H1 (cell line): Measurements from ENCODE around the gene SRP9. TPM values are rescaled to one million over a fixed set of nuclear protein-coding genes. Genes with fewer than 3 reads are reported as not detected.
A peak's percentile ranks its signal among the peaks of the same experiment; 100 is the strongest.

Experiments
- CTCF ChIA-PET: fragments of 300-600 bp; sonication (Branson Sonifier 250); formaldehyde crosslinking; loops from one replicate; lab custom pipeline; 2021; ENCODE audit not compliant: partially characterized antibody; lab: Charles Lee
- POLR2A ChIA-PET: fragments of 300-600 bp; sonication (Branson Sonifier 250); formaldehyde crosslinking; loops from one replicate; lab custom pipeline; 2021; ENCODE audit warnings: inconsistent platforms; ENCODE audit not compliant: partially characterized antibody; lab: Charles Lee
- DNase-seq, 2 experiments: peaks; one replicate each; pipeline versions ENCODE4 v3.0.0 to v3.0.0-alpha.2; 2010 to 2022; ENCODE audit warnings: low spot score in 2 of 2, low read depth in 1 of 2, mixed read lengths in 1 of 2
- FAIRE-seq: peaks from 2 replicates; lab custom pipeline; 2011; peaks lifted over from hg19 to GRCh38; lab: Jason Lieb, UNC
- H2AFZ ChIP-seq: 2 replicates; pipeline ENCODE4 v1.8.1; 2012; ENCODE audit warnings: low read length, inconsistent platforms
- H2AK5ac ChIP-seq: 2 replicates; pipeline ENCODE4 v1.6.1; 2013; ENCODE audit warnings: low read depth, low read length
- H2BK120ac ChIP-seq: replicated peaks from 2 replicates; pipeline ENCODE3; 2013; ENCODE audit warnings: low read depth, low read length, inconsistent platforms
- H2BK12ac ChIP-seq: 2 replicates; pipeline ENCODE4 v1.6.1; 2013; ENCODE audit warnings: low read depth, low read length
- H2BK15ac ChIP-seq: 2 replicates; pipeline ENCODE4 v1.6.1; 2013; ENCODE audit warnings: low read length
- H2BK20ac ChIP-seq: 2 replicates; pipeline ENCODE4 v1.6.1; 2013; ENCODE audit warnings: low read length
- H2BK5ac ChIP-seq: 2 replicates; pipeline ENCODE4 v1.6.1; 2013; ENCODE audit warnings: low read depth, low read length
- H3K14ac ChIP-seq: 2 replicates; pipeline ENCODE4 v1.6.1; 2013; ENCODE audit warnings: inconsistent platforms; ENCODE audit not compliant: insufficient read length
- H3K18ac ChIP-seq: 2 replicates; pipeline ENCODE4 v1.6.1; 2013; ENCODE audit warnings: low read length; ENCODE audit errors: extremely low read depth
- H3K23ac ChIP-seq: 2 replicates; pipeline ENCODE4 v1.6.1; 2013; ENCODE audit warnings: inconsistent platforms; ENCODE audit not compliant: insufficient read length
- H3K23me2 ChIP-seq: 2 replicates; pipeline ENCODE4 v1.6.1; 2013; ENCODE audit warnings: low read depth, low read length
- H3K27ac ChIP-seq: 2 replicates; pipeline ENCODE4 v1.6.1; 2011; ENCODE audit warnings: low read depth, low read length, inconsistent platforms
- H3K27me3 ChIP-seq, 4 experiments: replicated peaks in 1 of 4; 1 replicate in 1 of 4; 2 replicates in 3 of 4; pipeline versions ENCODE4 v1.6.1 to v1.8.1; 2011 to 2013; ENCODE audit warnings: low read length in 3 of 4, mild to moderate bottlenecking in 3 of 4, inconsistent platforms in 2 of 4, mixed read lengths in 2 of 4, moderate library complexity in 1 of 4; ENCODE audit not compliant: control insufficient read depth in 3 of 4, insufficient read depth in 3 of 4; ENCODE audit errors: extremely low read depth in 1 of 4
- H3K36me3 ChIP-seq, 4 experiments: 2 replicates each; pipeline versions ENCODE4 v1.6.1 to v1.8.1; 2011 to 2013; ENCODE audit warnings: mild to moderate bottlenecking in 4 of 4, low read length in 3 of 4, moderate library complexity in 2 of 4, control low read depth in 1 of 4, inconsistent platforms in 1 of 4; ENCODE audit not compliant: insufficient read depth in 4 of 4, control insufficient read depth in 2 of 4
- H3K4ac ChIP-seq: replicated peaks from 2 replicates; pipeline ENCODE3; 2013; ENCODE audit warnings: low read length, low read depth, mixed read lengths, inconsistent platforms; ENCODE audit not compliant: insufficient read length
- H3K4me1 ChIP-seq, 4 experiments: replicated peaks in 1 of 4; 1 replicate in 1 of 4; 2 replicates in 3 of 4; pipeline versions ENCODE4 v1.6.1 to v1.8.1; 2011 to 2013; ENCODE audit warnings: low read length in 3 of 4, inconsistent platforms in 2 of 4, mixed read lengths in 1 of 4; ENCODE audit not compliant: insufficient read depth in 4 of 4, control insufficient read depth in 3 of 4
- H3K4me2 ChIP-seq, 2 experiments: 2 replicates each; pipeline versions ENCODE4 v1.6.1 to v1.8.1; 2011 to 2013; ENCODE audit warnings: low read depth in 2 of 2, low read length in 2 of 2, control low read depth in 1 of 2, inconsistent platforms in 1 of 2, mild to moderate bottlenecking in 1 of 2; ENCODE audit not compliant: insufficient read depth in 1 of 2
- H3K4me3 ChIP-seq, 4 experiments: fragments of 200-600, 300-600 bp in 1 of 4; sonication (generic), shearing (Covaris generic), sonication (Bioruptor Twin) in 1 of 4; 2 replicates each; pipeline versions ENCODE4 v1.5.1 to v1.8.1; 2011 to 2016; ENCODE audit warnings: low read length in 4 of 4, low read depth in 3 of 4, control low read depth in 2 of 4, inconsistent platforms in 2 of 4, mild to moderate bottlenecking in 2 of 4, mixed read lengths in 1 of 4, moderate library complexity in 1 of 4; ENCODE audit not compliant: insufficient read depth in 2 of 4; ENCODE audit errors: extremely low read depth in 1 of 4
- H3K56ac ChIP-seq: replicated peaks from 2 replicates; pipeline ENCODE3; 2013; ENCODE audit warnings: low read depth, mild to moderate bottlenecking, mixed read lengths, low read length, inconsistent platforms; ENCODE audit not compliant: insufficient read length
- H3K79me1 ChIP-seq: 2 replicates; pipeline ENCODE4 v1.6.1; 2013; ENCODE audit warnings: low read depth, low read length, control low read depth
- H3K79me2 ChIP-seq, 2 experiments: 2 replicates each; pipeline versions ENCODE4 v1.6.1 to v1.8.1; 2012 to 2013; ENCODE audit warnings: low read length in 2 of 2, mild to moderate bottlenecking in 2 of 2, inconsistent platforms in 1 of 2; ENCODE audit not compliant: insufficient read depth in 2 of 2, control insufficient read depth in 1 of 2
- H3K9ac ChIP-seq, 4 experiments: replicated peaks in 1 of 4; 1 replicate in 1 of 4; 2 replicates in 3 of 4; pipeline versions ENCODE4 v1.6.1 to v1.8.1; 2011 to 2013; ENCODE audit warnings: low read depth in 3 of 4, low read length in 3 of 4, control low read depth in 2 of 4, mild to moderate bottlenecking in 2 of 4, moderate library complexity in 2 of 4, inconsistent platforms in 1 of 4; ENCODE audit errors: extremely low read depth in 1 of 4
- H3K9me3 ChIP-seq, 2 experiments: 2 replicates each; pipeline versions ENCODE4 v1.6.1 to v1.8.1; 2012 to 2013; ENCODE audit warnings: mild to moderate bottlenecking in 2 of 2, moderate library complexity in 2 of 2, control low read depth in 1 of 2, inconsistent platforms in 1 of 2, low read depth in 1 of 2, low read length in 1 of 2, mixed read lengths in 1 of 2; ENCODE audit not compliant: insufficient read depth in 2 of 2
- H4K20me1 ChIP-seq, 2 experiments: replicated peaks in 1 of 2; 2 replicates each; pipeline versions ENCODE3 to v1.8.1; 2011 to 2013; ENCODE audit warnings: inconsistent platforms in 2 of 2, low read length in 2 of 2, mild to moderate bottlenecking in 1 of 2; ENCODE audit not compliant: insufficient read depth in 2 of 2, control insufficient read depth in 1 of 2
- H4K5ac ChIP-seq: 2 replicates; pipeline ENCODE4 v1.6.1; 2013; ENCODE audit warnings: low read length, low read depth, mixed read lengths, inconsistent platforms; ENCODE audit not compliant: insufficient read length
- H4K8ac ChIP-seq: 2 replicates; pipeline ENCODE4 v1.8.0; 2013; ENCODE audit warnings: mild to moderate bottlenecking, moderate library complexity, low read length, inconsistent platforms; ENCODE audit not compliant: insufficient read depth; ENCODE audit errors: extremely low read depth
- H4K91ac ChIP-seq: replicated peaks from 2 replicates; pipeline ENCODE3; 2013; ENCODE audit warnings: low read length, mixed read lengths, inconsistent platforms; ENCODE audit not compliant: insufficient read length
- BRCA1 ChIP-seq: IDR thresholded peaks from 2 replicates; pipeline ENCODE4 v1.6.1; 2012; ENCODE audit warnings: low read depth, low read length, improper control_type of control experiment
- CTBP2 ChIP-seq: IDR thresholded peaks from 2 replicates; pipeline ENCODE4 v1.7.0; 2011; ENCODE audit warnings: borderline replicate concordance, mild to moderate bottlenecking, moderate library complexity, mixed read lengths, low read length; ENCODE audit not compliant: insufficient read depth, insufficient read length
- E2F6 ChIP-seq: IDR thresholded peaks from 2 replicates; pipeline ENCODE4 v1.6.1; 2012; ENCODE audit warnings: inconsistent platforms
- EP300 ChIP-seq, 2 experiments: IDR thresholded peaks; 1 replicate in 1 of 2; 2 replicates in 1 of 2; pipeline ENCODE4 v1.6.1; 2011 to 2012; ENCODE audit warnings: low read depth in 2 of 2, low read length in 2 of 2, mild to moderate bottlenecking in 2 of 2, borderline replicate concordance in 1 of 2, inconsistent platforms in 1 of 2, moderate library complexity in 1 of 2
- KDM1A ChIP-seq: fragments of 200-600, 300-600 bp; sonication (generic); IDR thresholded peaks from 2 replicates; pipeline ENCODE4 v1.7.1; 2016; ENCODE audit warnings: mild to moderate bottlenecking, low read length, borderline replicate concordance
- KDM5A ChIP-seq: fragments of 200-600 bp; IDR thresholded peaks from 2 replicates; pipeline ENCODE4 v1.7.1; 2012; ENCODE audit warnings: mild to moderate bottlenecking, low read length, inconsistent platforms, mixed read lengths
- TBP ChIP-seq: IDR thresholded peaks from 2 replicates; pipeline ENCODE4 v1.6.1; 2011; ENCODE audit warnings: low read depth, low read length, improper control_type of control experiment
- TCF12 ChIP-seq: IDR thresholded peaks from 2 replicates; pipeline ENCODE4 v1.6.1; 2011; ENCODE audit warnings: low read depth, mild to moderate bottlenecking, low read length
- ZNF274 ChIP-seq: IDR thresholded peaks from 2 replicates; pipeline ENCODE4 v1.7.0; 2012; ENCODE audit warnings: low read length, borderline replicate concordance; ENCODE audit errors: extremely low read depth
- WGBS, 2 experiments: shearing (Covaris generic) in 1 of 2; methylation state at CpG; one replicate each; pipeline versions ENCODE4 v1.1.6 to v1.1.7; 2013 to 2015; ENCODE audit warnings: low lambda C conversion rate in 2 of 2, mixed read lengths in 2 of 2, inconsistent platforms in 1 of 2, low coverage in 1 of 2, missing lambda C conversion rate in 1 of 2; ENCODE audit not compliant: insufficient replicate concordance in 2 of 2, insufficient coverage in 1 of 2, insufficient read length in 1 of 2; ENCODE audit errors: extremely low coverage in 1 of 2, missing lambda C conversion rate in 1 of 2; 5-methylcytosine and 5-hydroxymethylcytosine counted together
- polyA plus RNA-seq, 7 experiments: library from polyadenylated mRNA; depleted of rRNA in 3 of 7; stranded (reverse) in 5 of 7; unstranded in 2 of 7; fragments of >200 nt in 5 of 7; fragments of 200-250 nt in 2 of 7; gene quantifications; 1 replicate in 5 of 7; 2 replicates in 1 of 7; 4 replicates in 1 of 7; pipeline versions ENCODE4 v1.2.1 to v1.2.3, GENCODE V29; 2011 to 2013; ENCODE audit warnings: missing spikeins in 2 of 7, mixed read lengths in 2 of 7
- total RNA-seq: library from RNA; stranded (reverse); fragmentation: NEBNext Ultra II Directional; extraction: Animal tissue kit (Norgen Biotek cat#: 25700); gene quantifications from 2 replicates; pipeline ENCODE4 v1.2.1, GENCODE V29; 2021
- TF ChIP-seq, protein P1 (sequence below): IDR thresholded peaks from 2 replicates; pipeline ENCODE4 v1.6.1; 2012; ENCODE audit warnings: inconsistent platforms

SRP9 gene
- total and polyA plus RNA-seq, 2 of the 8 experiments (the other 6 are each of a cell fraction or from before 2014, with no cell fraction given): 446 to 572 TPM

GRCh38 chr1:225767634-225768540 lies 9.7 kb upstream of the SRP9 start:
- Histone ChIP-seq H3K27ac (no peak overlapping the region), H3K23me2 (0 out of 2 replicates have a peak, but pooled peaks cover 2% of the 10 kb centered on the region), H3K4me3 (no peak overlapping the region), H2AK5ac (0 out of 2 replicates have a peak overlapping the region, but pooled peaks have one; percentile 48), H3K9ac (no peak overlapping the region), H3K79me1 (no peaks in the 10 kb centered on the region), H4K8ac (peak overlapping the region; percentile 59), H3K27me3 (no peaks in the 10 kb centered on the region; a peak in 1 of 7 replicates), H2BK12ac (no peak overlapping the region), H3K9me3 (no peaks in the 10 kb centered on the region), H4K20me1 (no peaks in the 10 kb centered on the region), H2BK15ac (no peak overlapping the region), H3K36me3 (no peaks in the 10 kb centered on the region), H3K4ac (no peak overlapping the region), H2BK20ac (no peak overlapping the region), H3K18ac (no peak overlapping the region), H3K56ac (no peak overlapping the region), H3K79me2 (no peaks in the 10 kb centered on the region), H4K5ac (no peak overlapping the region), H4K91ac (peak overlapping the region; percentile 25), H3K14ac (no peak overlapping the region), H2AFZ (no peak overlapping the region), H3K4me2 (no peak overlapping the region; a peak in 1 of 4 replicates), H2BK5ac (peak overlapping the region; percentile 61), H3K23ac (no peak overlapping the region), H2BK120ac (no peak overlapping the region), H3K4me1 (peaks cover 4 to 12% (median 10%) of the 10 kb centered on the region in 4 experiments; a peak in 5 of 7 replicates)
- WGBS, 2 experiments: 85% methylated on average over 15 of the region's 17 CpGs; no CpG with 5 or more reads in 1 of the 2 experiments
- CTCF ChIA-PET: interaction anchor here (0.7 to 8.9 kb wide), 21 partner anchors 11 to 289 kb away, joined by 3 to 229 read pairs (median 3); partner anchors contain the start of gene SRP9
- DNase-seq (peak in 1 of 2 experiments; percentile 46), FAIRE-seq (no peak)
- POLR2A ChIA-PET: interaction anchor here (0.6 to 2.4 kb wide), 7 partner anchors 10 to 282 kb away, joined by 3 to 9 read pairs (median 3); partner anchors contain the start of genes ENAH and SRP9
- no peak for TF ChIP-seq E2F6
- no peak for TF ChIP-seq KDM5A
- TF ChIP-seq, protein P1, sequence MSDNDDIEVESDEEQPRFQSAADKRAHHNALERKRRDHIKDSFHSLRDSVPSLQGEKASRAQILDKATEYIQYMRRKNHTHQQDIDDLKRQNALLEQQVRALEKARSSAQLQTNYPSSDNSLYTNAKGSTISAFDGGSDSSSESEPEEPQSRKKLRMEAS: no peak
- no peak for TF ChIP-seq ZNF274
- no peak for TF ChIP-seq EP300 (IDR thresholded peaks at IDR 0.05; ENCODE audit: borderline replicate concordance in 1 of 2, low read depth in 2 of 2, low read length in 2 of 2)
- no peak for TF ChIP-seq TBP
- TF ChIP-seq KDM1A: no peak
- 0 out of 2 replicates have a peak, but pooled peaks have one; percentile 33 for TF ChIP-seq TCF12
- no peak for TF ChIP-seq BRCA1
- no peak for TF ChIP-seq CTBP2
